Activated naive CD4-positive, alpha-beta T cell treated with anti-CD3 and anti-CD28 coated beads, Interleukin-2, amount 50 U/mL, for 24 hours (primary cell): Measurements from ENCODE around the gene GALNT9.
"Not testable (repeated sequence)": the region's sequence is repeated elsewhere in the genome, so short reads cannot be mapped to it uniquely, and the experiment has no call there.

Experiments
- H3K27ac Mint-ChIP-seq: one replicate; pipeline ENCODE4 v1.8.0; 2021; ENCODE audit warnings: mild to moderate bottlenecking, mixed read lengths
- H3K27me3 Mint-ChIP-seq: one replicate; pipeline ENCODE4 v1.8.0; 2021; ENCODE audit warnings: mixed read lengths
- H3K36me3 Mint-ChIP-seq: one replicate; pipeline ENCODE4 v1.8.0; 2021; ENCODE audit warnings: mixed read lengths
- H3K4me1 Mint-ChIP-seq: one replicate; pipeline ENCODE4 v1.8.0; 2021; ENCODE audit warnings: mixed read lengths
- H3K4me3 Mint-ChIP-seq: one replicate; pipeline ENCODE4 v1.8.0; 2021; ENCODE audit warnings: mild to moderate bottlenecking, mixed read lengths
- H3K9me3 Mint-ChIP-seq: one replicate; pipeline ENCODE4 v1.8.0; 2021; ENCODE audit warnings: mixed read lengths

Gene GALNT9

GRCh38 chr12:132259872-132260695, 69.3 kb downstream of the GALNT9 start:
- Mint-ChIP-seq H3K36me3 (no peaks in the 10 kb centered on the region), H3K4me1 (no peaks in the 10 kb centered on the region), H3K4me3 (no peak overlapping the region), H3K27ac (no peak overlapping the region), H3K9me3 (no peaks in the 10 kb centered on the region), H3K27me3 (no peaks in the 10 kb centered on the region)

GRCh38 chr12:132259364-132259871, 70.0 kb downstream of the GALNT9 start:
- Mint-ChIP-seq H3K36me3 (no peaks in the 10 kb centered on the region), H3K4me3 (no peak overlapping the region), H3K27me3 (no peaks in the 10 kb centered on the region), H3K27ac (no peak overlapping the region), H3K4me1 (no peaks in the 10 kb centered on the region), H3K9me3 (no peaks in the 10 kb centered on the region)

GRCh38 chr12:132258543-132258942, 70.8 kb downstream of the GALNT9 start:
- Mint-ChIP-seq H3K36me3 (no peaks in the 10 kb centered on the region), H3K27me3 (no peaks in the 10 kb centered on the region), H3K9me3 (no peaks in the 10 kb centered on the region), H3K4me1 (no peaks in the 10 kb centered on the region), H3K4me3 (no peak overlapping the region), H3K27ac (no peak overlapping the region)

GRCh38 chr12:132257955-132258490, 71.4 kb downstream of the GALNT9 start:
- no peak overlapping the region for H3K27ac Mint-ChIP-seq
- H3K9me3 Mint-ChIP-seq: no peaks in the 10 kb centered on the region

DNA sequence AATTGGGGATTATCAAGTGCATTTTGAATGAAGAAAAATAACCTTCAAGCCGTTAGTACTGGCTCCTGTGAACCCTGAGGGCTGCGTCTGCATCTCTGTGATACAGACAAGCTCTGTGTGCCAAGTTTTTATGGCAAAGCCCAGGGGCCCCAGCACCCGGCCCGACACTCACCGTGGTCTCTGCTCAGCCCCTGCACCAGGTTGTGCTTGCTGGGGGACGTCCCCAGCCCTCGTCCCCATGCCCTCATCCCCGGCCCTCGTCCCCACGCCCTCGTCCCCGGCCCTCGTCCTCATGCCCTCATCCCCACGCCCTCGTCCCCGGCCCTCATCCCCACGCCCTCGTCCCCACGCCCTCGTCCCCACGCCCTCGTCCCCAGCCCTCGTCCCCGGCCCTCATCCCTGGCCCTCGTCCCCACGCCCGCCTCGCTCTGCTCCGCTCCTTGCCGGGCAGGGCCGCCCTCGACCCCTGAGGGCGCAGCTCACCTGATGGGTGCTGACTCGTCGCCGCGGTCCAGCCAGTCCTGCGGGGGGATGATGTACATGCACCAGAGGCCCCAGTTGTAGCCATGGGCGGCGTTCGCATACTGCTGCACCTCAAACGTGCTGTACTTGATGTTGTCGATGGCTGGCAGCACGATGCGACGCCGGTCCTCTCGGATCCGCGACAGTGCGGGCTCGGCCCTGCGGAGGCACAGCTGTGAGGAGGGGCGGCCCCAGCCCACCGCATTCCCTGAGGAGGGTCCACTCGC, 72.0 kb downstream of the GALNT9 start:
- no peaks in the 10 kb centered on the region for H3K9me3 Mint-ChIP-seq
- H3K4me3 Mint-ChIP-seq: no peak overlapping the region
- H3K27me3 Mint-ChIP-seq: no peaks in the 10 kb centered on the region

More at GRCh38 chr12:132257955-132258490, 71.4 kb downstream of the GALNT9 start:
- Mint-ChIP-seq H3K36me3 (no peaks in the 10 kb centered on the region), H3K4me1 (no peaks in the 10 kb centered on the region), H3K27me3 (no peaks in the 10 kb centered on the region), H3K4me3 (no peak overlapping the region)

GRCh38 chr12:132256646-132257045, 72.7 kb downstream of the GALNT9 start:
- no peaks in the 10 kb centered on the region for H3K9me3 Mint-ChIP-seq
- no peak overlapping the region for H3K27ac Mint-ChIP-seq
- no peaks in the 10 kb centered on the region for H3K27me3 Mint-ChIP-seq
- H3K36me3 Mint-ChIP-seq: no peaks in the 10 kb centered on the region
- H3K4me1 Mint-ChIP-seq: no peaks in the 10 kb centered on the region
- no peak overlapping the region for H3K4me3 Mint-ChIP-seq

More for the DNA sequence above, 72.0 kb downstream of the GALNT9 start:
- H3K36me3 Mint-ChIP-seq: no peaks in the 10 kb centered on the region
- H3K27ac Mint-ChIP-seq: no peak overlapping the region
- no peaks in the 10 kb centered on the region for H3K4me1 Mint-ChIP-seq

DNA sequence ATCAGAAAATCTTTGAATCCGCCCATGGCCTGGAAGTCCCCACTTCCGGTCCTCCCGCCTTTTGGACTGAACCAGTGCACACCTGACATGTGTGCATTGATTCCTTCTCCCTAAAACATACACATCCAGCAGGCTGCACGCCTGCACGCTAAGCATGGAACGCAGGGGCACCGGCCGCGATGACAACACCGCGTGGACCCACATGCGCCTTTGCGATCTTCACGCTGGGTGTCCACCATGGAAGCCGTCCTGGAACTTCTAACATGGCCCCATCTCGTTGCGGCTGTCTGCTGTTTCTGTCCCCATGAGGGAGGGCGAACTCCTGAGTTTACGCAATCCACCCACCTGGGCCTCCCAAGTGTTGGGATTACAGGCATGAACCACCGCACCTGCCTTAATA, 73.7 kb downstream of the GALNT9 start:
- Mint-ChIP-seq H3K27me3 (no peaks in the 10 kb centered on the region), H3K27ac (no peak overlapping the region), H3K4me1 (no peaks in the 10 kb centered on the region), H3K4me3 (no peak overlapping the region), H3K36me3 (no peaks in the 10 kb centered on the region), H3K9me3 (no peaks in the 10 kb centered on the region)

DNA sequence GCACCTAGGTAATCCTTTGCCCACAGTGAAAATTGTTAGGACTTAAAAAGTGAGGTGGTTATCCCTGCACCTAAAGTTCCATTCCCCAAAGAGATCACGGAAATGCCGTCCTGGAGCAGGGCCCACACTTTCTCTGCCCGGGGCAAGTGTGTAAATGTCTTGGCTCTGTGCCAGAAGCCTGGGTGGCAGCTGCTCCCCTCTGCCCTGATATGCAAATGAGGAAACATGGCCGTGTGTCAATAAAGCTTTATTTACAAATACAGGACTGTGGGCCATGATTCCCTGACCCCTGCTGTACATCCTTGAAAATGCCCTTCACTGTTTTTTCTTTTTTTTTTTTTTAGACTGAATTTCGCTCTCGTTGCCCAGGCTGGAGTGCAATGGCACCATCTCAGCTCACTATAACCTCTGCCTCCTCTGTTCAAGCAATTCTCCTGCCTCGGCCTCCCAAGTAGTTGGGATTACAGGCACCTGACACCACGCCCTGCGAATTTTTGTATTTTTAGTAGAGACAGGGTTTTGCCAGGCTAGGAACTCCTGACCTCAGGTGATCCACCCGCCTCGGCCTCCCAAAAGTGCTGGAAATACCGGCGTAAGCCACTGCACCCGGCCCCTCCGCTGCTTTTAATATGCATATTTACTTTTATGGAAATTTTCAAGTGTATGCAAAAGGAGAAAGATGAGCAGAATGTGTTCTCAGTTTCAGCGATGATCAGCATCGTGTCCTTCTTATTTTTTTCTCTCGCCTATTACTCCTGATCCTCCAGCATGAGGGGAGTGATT, 75.5 kb downstream of the GALNT9 start:
- Mint-ChIP-seq H3K27me3 (no peaks in the 10 kb centered on the region), H3K9me3 (no peaks in the 10 kb centered on the region), H3K27ac (no peak overlapping the region), H3K4me1 (no peaks in the 10 kb centered on the region), H3K36me3 (no peaks in the 10 kb centered on the region), H3K4me3 (no peak overlapping the region)

DNA sequence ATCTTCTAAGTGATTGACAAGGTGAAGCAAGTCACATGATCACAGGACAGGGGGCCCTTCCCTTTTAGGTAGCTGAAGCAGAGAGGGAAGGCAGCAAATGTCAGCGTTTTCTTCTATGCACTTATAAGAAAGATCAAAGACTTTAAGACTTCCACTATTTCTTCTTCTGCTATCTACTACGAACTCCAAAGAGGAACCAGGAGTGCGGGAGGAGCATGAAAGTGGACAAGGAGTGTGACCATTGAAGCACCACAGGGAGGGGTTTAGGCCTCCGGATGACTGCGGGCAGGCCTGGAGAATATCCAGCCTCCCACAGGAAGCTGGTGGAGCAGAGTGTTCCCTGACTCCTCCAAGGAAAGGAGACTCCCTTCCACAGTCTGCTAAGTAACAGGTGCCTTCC, 76.4 kb downstream of the GALNT9 start:
- H3K4me1 Mint-ChIP-seq, H3K36me3 Mint-ChIP-seq, H3K9me3 Mint-ChIP-seq, H3K27ac Mint-ChIP-seq, H3K27me3 Mint-ChIP-seq, H3K4me3 Mint-ChIP-seq: not testable (repeated sequence)

GRCh38 chr12:132251741-132252490, 77.5 kb downstream of the GALNT9 start:
- Mint-ChIP-seq H3K27ac (no peak overlapping the region), H3K4me1 (no peaks in the 10 kb centered on the region), H3K27me3 (no peaks in the 10 kb centered on the region), H3K36me3 (no peaks in the 10 kb centered on the region), H3K9me3 (no peaks in the 10 kb centered on the region), H3K4me3 (no peak overlapping the region)

- H3K27me3 Mint-ChIP-seq: no peaks in the 10 kb centered on the region
- no peak overlapping the region for H3K4me3 Mint-ChIP-seq
- no peaks in the 10 kb centered on the region for H3K36me3 Mint-ChIP-seq
- H3K9me3 Mint-ChIP-seq: no peaks in the 10 kb centered on the region
- no peaks in the 10 kb centered on the region for H3K4me1 Mint-ChIP-seq
- no peak overlapping the region for H3K27ac Mint-ChIP-seq
Observed at GRCh38 chr12:132251310-132251709, 78.1 kb downstream of the GALNT9 start.

- H3K27ac Mint-ChIP-seq: no peak overlapping the region
- H3K4me1 Mint-ChIP-seq: no peaks in the 10 kb centered on the region
- no peak overlapping the region for H3K4me3 Mint-ChIP-seq
- no peaks in the 10 kb centered on the region for H3K27me3 Mint-ChIP-seq
- H3K9me3 Mint-ChIP-seq: no peaks in the 10 kb centered on the region
- no peaks in the 10 kb centered on the region for H3K36me3 Mint-ChIP-seq
Observed at GRCh38 chr12:132250707-132251106, 78.7 kb downstream of the GALNT9 start.

- H3K4me3 Mint-ChIP-seq: no peak overlapping the region
- H3K4me1 Mint-ChIP-seq: no peaks in the 10 kb centered on the region
- H3K27ac Mint-ChIP-seq: no peak overlapping the region
- H3K36me3 Mint-ChIP-seq: no peaks in the 10 kb centered on the region
- H3K27me3 Mint-ChIP-seq: no peaks in the 10 kb centered on the region
- H3K9me3 Mint-ChIP-seq: no peaks in the 10 kb centered on the region
Observed at GRCh38 chr12:132249689-132250478, 79.5 kb downstream of the GALNT9 start.

DNA sequence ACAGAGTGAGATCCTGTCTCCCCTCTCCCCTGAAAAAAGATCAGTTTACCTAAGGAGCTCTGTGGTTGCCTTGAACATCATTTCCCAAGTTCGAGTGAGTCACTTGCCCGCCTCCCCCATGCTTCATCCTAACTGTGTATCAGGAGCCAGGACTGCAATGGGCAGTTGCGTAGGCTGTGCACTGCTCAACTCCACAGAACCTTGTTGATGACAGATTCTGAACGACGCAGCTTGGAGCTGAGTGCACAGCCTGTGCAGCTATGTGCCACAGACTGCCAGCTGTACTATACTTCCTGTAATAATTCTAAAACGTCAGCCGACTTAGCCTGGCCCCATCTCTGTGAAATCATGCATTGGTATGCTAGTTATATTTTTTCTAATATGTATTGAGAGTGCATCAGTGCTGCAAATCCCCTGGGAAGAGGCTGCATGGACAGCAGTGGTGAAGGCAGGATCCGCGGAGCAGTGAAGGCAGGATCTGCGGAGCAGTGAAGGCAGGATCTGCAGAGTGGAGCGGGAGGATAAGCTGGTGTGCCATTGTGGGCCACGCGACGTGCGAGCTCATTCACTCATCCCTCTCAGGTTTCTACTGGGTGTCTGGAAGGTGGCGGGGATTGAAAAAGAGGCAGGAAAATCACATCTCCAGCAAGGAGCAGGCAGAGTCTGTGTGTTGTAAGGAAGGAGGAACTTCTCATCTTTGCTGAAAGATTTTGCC, 80.8 kb downstream of the GALNT9 start:
- H3K9me3 Mint-ChIP-seq: no peaks in the 10 kb centered on the region
- H3K4me1 Mint-ChIP-seq: no peaks in the 10 kb centered on the region
- no peaks in the 10 kb centered on the region for H3K27me3 Mint-ChIP-seq
- H3K27ac Mint-ChIP-seq: no peak overlapping the region
- no peak overlapping the region for H3K4me3 Mint-ChIP-seq
- H3K36me3 Mint-ChIP-seq: no peaks in the 10 kb centered on the region
